ENCODE measurements around the gene PRKN.

DNA sequence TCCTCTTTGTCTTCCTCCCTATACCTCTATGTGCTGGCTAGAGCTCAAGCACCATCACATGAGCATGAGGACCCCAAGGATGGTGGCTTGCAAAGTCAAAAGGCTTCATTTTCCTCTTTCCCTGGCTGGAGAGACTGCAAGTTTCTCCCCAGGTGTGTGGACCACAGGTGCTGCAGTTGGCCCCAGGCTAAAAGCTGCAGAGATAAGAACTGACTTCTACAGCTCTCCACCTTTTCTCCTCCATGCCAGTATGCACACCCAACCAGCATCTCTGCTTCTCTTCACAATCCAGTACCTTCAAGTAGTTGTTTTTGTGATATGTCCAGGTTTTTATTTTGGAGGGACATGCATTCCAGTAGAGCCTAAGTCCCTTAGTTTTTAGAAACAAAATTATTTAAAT lies 29.1 kb downstream of the PRKN start:
- TF ChIP-seq POLR2A (IDR thresholded peaks at IDR 0.05) = no peak
- TF ChIP-seq, protein P1, sequence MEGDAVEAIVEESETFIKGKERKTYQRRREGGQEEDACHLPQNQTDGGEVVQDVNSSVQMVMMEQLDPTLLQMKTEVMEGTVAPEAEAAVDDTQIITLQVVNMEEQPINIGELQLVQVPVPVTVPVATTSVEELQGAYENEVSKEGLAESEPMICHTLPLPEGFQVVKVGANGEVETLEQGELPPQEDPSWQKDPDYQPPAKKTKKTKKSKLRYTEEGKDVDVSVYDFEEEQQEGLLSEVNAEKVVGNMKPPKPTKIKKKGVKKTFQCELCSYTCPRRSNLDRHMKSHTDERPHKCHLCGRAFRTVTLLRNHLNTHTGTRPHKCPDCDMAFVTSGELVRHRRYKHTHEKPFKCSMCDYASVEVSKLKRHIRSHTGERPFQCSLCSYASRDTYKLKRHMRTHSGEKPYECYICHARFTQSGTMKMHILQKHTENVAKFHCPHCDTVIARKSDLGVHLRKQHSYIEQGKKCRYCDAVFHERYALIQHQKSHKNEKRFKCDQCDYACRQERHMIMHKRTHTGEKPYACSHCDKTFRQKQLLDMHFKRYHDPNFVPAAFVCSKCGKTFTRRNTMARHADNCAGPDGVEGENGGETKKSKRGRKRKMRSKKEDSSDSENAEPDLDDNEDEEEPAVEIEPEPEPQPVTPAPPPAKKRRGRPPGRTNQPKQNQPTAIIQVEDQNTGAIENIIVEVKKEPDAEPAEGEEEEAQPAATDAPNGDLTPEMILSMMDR (IDR thresholded peaks at IDR 0.05) = no peak
